ENCODE data around the gene HYLS1.

Gene HYLS1

DNA sequence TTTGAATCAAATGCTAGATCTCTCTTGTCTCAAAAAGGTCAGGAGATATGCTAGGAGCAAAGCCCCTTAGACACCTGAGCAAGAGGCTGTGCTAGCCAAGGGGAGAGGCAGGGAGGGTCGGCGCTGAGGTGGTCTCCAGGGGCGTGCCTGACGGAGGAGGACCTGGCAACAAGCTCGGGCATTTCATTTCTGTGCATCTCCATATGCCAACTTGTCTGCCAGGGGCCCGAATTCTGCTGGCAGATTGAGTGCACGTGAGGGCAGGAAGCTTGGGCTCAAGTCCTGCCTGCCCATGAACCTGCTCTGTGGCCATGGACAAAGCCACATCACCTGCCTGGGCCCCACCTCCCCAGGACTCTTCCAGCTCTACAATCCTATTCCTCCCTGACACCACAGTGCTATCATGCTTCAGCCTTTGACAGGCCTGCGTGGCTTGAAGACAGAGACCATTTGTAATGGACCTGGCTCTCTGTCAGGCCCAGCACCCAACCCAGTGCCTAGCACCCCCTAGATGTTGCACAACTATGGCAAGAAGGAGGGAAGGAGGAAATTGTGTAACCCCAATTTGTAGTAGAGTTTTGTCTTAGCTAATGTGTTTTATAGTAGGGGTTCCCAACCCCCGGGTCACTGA, 42.1 kb downstream of the HYLS1 start:
- H3K4me3 ChIP-seq (ENCODE audit: low read depth, low read length), result no peak overlapping the region
- TF ChIP-seq, protein P1, sequence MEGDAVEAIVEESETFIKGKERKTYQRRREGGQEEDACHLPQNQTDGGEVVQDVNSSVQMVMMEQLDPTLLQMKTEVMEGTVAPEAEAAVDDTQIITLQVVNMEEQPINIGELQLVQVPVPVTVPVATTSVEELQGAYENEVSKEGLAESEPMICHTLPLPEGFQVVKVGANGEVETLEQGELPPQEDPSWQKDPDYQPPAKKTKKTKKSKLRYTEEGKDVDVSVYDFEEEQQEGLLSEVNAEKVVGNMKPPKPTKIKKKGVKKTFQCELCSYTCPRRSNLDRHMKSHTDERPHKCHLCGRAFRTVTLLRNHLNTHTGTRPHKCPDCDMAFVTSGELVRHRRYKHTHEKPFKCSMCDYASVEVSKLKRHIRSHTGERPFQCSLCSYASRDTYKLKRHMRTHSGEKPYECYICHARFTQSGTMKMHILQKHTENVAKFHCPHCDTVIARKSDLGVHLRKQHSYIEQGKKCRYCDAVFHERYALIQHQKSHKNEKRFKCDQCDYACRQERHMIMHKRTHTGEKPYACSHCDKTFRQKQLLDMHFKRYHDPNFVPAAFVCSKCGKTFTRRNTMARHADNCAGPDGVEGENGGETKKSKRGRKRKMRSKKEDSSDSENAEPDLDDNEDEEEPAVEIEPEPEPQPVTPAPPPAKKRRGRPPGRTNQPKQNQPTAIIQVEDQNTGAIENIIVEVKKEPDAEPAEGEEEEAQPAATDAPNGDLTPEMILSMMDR (IDR thresholded peaks at IDR 0.05; ENCODE audit: borderline replicate concordance, insufficient read depth, low read depth, low read length), result no peak

DNA sequence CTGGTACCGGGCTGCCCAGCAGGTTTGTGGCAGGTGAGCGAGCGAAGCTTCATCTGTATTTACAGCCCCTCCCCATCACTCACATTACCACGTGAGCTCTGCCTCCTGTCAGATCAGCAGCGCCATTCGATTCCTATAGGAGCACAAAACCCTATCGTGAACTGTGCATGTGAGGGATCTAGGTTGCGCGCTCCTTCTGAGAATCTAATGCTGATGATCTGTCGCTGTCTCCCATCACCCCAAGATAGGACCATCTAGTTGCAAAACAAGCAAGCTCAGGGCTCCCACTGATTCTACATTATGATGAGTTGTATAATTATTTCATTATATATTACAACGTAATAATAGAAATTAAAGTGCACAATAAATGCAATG, 42.6 kb downstream of the HYLS1 start:
- TF ChIP-seq, protein P1 (IDR thresholded peaks at IDR 0.05; ENCODE audit: borderline replicate concordance, insufficient read depth, low read depth, low read length), result no peak

DNA sequence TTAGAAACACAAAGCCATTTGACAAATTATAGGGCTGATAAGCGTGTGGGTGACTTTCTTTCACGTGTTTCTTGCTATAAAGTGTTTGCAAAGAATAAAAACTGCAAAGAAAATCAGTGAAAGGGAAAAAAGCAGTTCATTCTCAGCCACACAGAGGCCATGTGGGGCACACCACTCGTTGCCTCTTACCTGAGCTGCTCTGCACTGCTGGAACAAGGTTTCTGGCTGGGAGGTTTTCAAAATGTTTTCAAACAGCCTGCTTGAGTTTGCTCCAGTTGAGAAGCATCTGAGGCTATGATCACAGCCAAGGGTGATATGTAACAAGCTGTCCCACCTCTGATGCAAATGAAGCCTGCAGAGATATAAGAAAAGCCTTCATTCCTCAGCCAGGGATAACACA, 43.6 kb downstream of the HYLS1 start:
- no peak overlapping the region for H3K4me3 ChIP-seq (ENCODE audit: low read depth, low read length)
- TF ChIP-seq, protein P1 (IDR thresholded peaks at IDR 0.05; ENCODE audit: borderline replicate concordance, insufficient read depth, low read depth, low read length), result no peak

More for the DNA sequence above, 42.6 kb downstream of the HYLS1 start:
- no peak overlapping the region for H3K4me3 ChIP-seq (ENCODE audit: low read depth, low read length)

DNA sequence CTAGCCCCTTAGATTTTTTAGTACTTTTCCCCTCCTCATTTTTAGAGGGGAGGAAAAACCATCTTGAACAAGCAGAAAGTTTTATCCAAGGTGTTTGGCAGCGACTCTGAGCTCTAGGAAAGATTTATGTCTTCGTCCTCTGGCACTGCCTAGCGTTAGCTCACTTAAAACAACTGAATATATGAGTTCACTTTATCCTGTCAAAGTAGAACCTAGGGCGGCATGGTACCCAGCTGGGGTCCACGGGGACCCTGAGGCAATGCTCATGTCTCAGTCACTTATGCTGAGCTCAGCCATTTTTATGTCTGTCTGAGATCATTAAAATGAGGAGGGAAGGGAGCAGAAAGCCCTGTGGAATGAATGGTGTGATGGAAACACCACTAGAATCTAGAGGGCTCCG, 44.2 kb downstream of the HYLS1 start:
- TF ChIP-seq, protein P1 (IDR thresholded peaks at IDR 0.05; ENCODE audit: borderline replicate concordance, insufficient read depth, low read depth, low read length), result no peak
- no peak overlapping the region for H3K4me3 ChIP-seq (ENCODE audit: low read depth, low read length)

DNA sequence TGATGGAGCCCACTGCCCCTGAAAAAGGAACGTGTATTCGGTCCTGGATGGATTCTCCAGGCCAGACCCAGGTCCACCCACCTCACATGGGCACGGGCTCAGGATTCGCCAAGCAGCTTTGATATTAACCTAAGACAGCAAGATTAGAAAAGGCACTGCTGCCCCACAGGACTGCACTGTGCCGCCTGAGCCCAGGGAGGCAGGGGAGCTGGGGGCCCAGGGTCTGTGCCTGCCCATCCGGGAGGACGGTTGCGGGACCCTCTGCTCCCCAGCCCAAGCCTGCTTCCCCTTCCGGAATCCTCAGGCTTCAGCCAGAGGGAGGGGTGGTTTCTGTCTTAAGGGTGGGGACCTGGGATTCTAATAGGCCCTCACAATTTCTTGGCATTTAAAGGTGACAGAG, 44.8 kb downstream of the HYLS1 start:
- no peak overlapping the region for H3K4me3 ChIP-seq (ENCODE audit: low read depth, low read length)
- TF ChIP-seq, protein P1 (IDR thresholded peaks at IDR 0.05; ENCODE audit: borderline replicate concordance, insufficient read depth, low read depth, low read length), result no peak

DNA sequence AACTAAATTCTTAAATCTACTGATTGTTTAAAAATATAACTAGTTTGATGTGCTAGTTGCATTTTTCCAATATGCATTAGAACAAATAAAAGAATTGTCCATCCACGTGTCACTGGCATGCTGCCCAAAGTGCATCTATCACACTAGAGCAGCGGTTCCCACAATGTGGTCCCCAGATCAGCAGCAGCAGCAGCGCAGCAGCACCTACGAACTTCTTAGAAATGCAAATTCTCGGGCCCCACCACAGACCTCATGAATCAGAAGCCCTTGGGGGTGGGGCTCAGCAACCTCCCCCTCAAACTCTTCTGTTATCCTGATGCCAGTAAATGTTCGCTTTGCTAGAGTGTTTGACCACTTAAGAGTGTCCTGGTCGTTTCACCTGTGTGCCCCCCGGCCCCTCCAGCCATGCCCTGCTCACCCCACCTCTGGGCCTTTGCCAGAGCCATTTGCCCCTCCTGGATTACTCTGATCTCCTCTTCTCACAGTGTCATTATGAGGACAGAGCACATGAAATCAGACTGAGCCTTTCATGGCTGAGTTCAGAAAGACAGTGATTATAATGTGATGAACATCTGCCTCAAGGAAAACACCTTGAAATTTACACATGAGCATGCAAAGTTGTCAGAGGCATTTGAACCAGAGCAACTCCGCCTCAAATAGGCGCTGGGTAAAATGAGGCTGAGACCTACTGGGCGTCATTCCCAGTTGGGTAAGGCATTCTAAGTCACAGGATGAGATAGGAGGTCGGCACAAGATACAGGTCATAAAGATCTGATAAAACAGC, 45.8 kb downstream of the HYLS1 start:
- no peak overlapping the region for H3K4me3 ChIP-seq (ENCODE audit: low read depth, low read length)
- TF ChIP-seq, protein P1 (IDR thresholded peaks at IDR 0.05; ENCODE audit: borderline replicate concordance, insufficient read depth, low read depth, low read length), result no peak

DNA sequence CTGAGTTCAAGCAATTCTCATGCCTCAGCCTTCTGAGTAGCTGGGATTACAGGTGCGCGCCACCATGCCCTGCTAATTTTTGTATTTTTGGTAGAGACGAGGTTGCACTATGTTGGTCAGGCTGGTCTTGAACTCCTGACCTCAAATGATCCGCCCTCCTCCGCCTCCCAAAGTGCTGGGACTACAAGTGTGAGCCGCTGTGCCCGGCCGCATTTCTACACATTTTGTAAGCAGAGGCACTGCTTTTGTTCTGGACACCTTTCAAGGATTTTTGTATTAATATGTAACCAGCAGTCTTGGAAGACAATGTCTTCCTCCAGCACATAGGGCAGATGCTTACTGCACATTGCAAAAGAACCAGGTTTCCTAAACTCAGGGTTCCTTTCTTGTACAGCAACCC, 47.0 kb downstream of the HYLS1 start:
- TF ChIP-seq, protein P1 (IDR thresholded peaks at IDR 0.05; ENCODE audit: borderline replicate concordance, insufficient read depth, low read depth, low read length), result no peak
- no peak overlapping the region for H3K4me3 ChIP-seq (ENCODE audit: low read depth, low read length)

All from GM12875 (cell line).